WTC11 (cell line): Measurements from ENCODE around the gene EFHD1. TPM values are rescaled to one million over a fixed set of nuclear protein-coding genes. Genes with fewer than 3 reads are reported as not detected.

ENCODE experiments used
- ATAC-seq: fragments of 200-7000 bp; cut with Tn5 transposase; 2 replicates; pipeline ENCODE4 v1.10.0; 2021; ENCODE audit warnings: mild to moderate bottlenecking, moderate library complexity
- CTCF ChIA-PET: fragments of 300-600 bp; sonication (Branson Sonifier 250); formaldehyde crosslinking; loops from one replicate; lab custom pipeline; 2021; ENCODE audit warnings: antibody characterized with exemption; lab: Charles Lee
- POLR2A ChIA-PET: fragments of 350-600 bp; sonication (Branson Sonifier 250); formaldehyde crosslinking; loops from one replicate; lab custom pipeline; 2021; ENCODE audit warnings: antibody characterized with exemption; lab: Charles Lee
- DNase-seq: peaks from one replicate; pipeline ENCODE4 v3.0.0; 2021; ENCODE audit warnings: low spot score
- H3K27ac Mint-ChIP-seq: 2 replicates; pipeline ENCODE4 v1.8.0; 2021; ENCODE audit warnings: mixed read lengths
- H3K27me3 Mint-ChIP-seq: 2 replicates; pipeline ENCODE4 v1.8.0; 2021; ENCODE audit warnings: low read depth, mild to moderate bottlenecking, moderate library complexity, mixed read lengths
- H3K36me3 Mint-ChIP-seq: 2 replicates; pipeline ENCODE4 v1.8.0; 2021; ENCODE audit warnings: mixed read lengths
- H3K4me1 Mint-ChIP-seq: 2 replicates; pipeline ENCODE4 v1.8.0; 2022; ENCODE audit warnings: mixed read lengths
- H3K4me3 Mint-ChIP-seq: 2 replicates; pipeline ENCODE4 v1.8.0; 2021; ENCODE audit warnings: mild to moderate bottlenecking, moderate library complexity, mixed read lengths
- H3K9me3 Mint-ChIP-seq: 2 replicates; pipeline ENCODE4 v1.8.0; 2021; ENCODE audit warnings: mixed read lengths
- ATF2 ChIP-seq: sonication (generic); formaldehyde crosslinking; IDR thresholded peaks from 2 replicates; pipeline ENCODE4 v1.8.1; 2022; ENCODE audit warnings: low read depth, missing genetic modification reagents, borderline replicate concordance
- ATF3 ChIP-seq: sonication (generic); formaldehyde crosslinking; conservative IDR thresholded peaks from 2 replicates; pipeline ENCODE4 v1.8.1; 2022; ENCODE audit warnings: mild to moderate bottlenecking, missing genetic modification reagents
- CDX4 ChIP-seq: fragments of 250-450 bp; sonication (Bioruptor Pico); IDR thresholded peaks from 2 replicates; pipeline ENCODE4 v1.9.0; 2021; ENCODE audit warnings: moderate library complexity, mild to moderate bottlenecking, inconsistent platforms, borderline replicate concordance
- ELF4 ChIP-seq: sonication (generic); formaldehyde crosslinking; IDR thresholded peaks from 2 replicates; pipeline ENCODE4 v1.8.1; 2022; ENCODE audit warnings: low read depth, mild to moderate bottlenecking, moderate library complexity, missing genetic modification reagents
- ESRRA ChIP-seq: sonication (generic); formaldehyde crosslinking; IDR thresholded peaks from 2 replicates; pipeline ENCODE4 v1.8.1; 2022; ENCODE audit warnings: mild to moderate bottlenecking, missing genetic modification reagents, borderline replicate concordance
- ETV6 ChIP-seq: sonication (generic); formaldehyde crosslinking; IDR thresholded peaks from 2 replicates; pipeline ENCODE4 v1.8.1; 2022; ENCODE audit warnings: mild to moderate bottlenecking, missing genetic modification reagents
- FOXP4 ChIP-seq: sonication (generic); formaldehyde crosslinking; IDR thresholded peaks from 2 replicates; pipeline ENCODE4 v1.8.0; 2022; ENCODE audit warnings: mild to moderate bottlenecking, missing genetic modification reagents
- KAT7 ChIP-seq: sonication (generic); formaldehyde crosslinking; IDR thresholded peaks from 2 replicates; pipeline ENCODE4 v1.8.1; 2023; ENCODE audit warnings: missing genetic modification reagents, mild to moderate bottlenecking, borderline replicate concordance
- MLX ChIP-seq: sonication (generic); formaldehyde crosslinking; IDR thresholded peaks from 2 replicates; pipeline ENCODE4 v1.8.1; 2023; ENCODE audit warnings: mild to moderate bottlenecking, missing genetic modification reagents, moderate library complexity
- NFATC4 ChIP-seq: fragments of 250-450 bp; sonication (Bioruptor Pico); IDR thresholded peaks from 2 replicates; pipeline ENCODE4 v1.9.0; 2021; ENCODE audit warnings: mild to moderate bottlenecking
- NFE2L1 ChIP-seq: sonication (generic); formaldehyde crosslinking; IDR thresholded peaks from 2 replicates; pipeline ENCODE4 v1.8.1; 2023; ENCODE audit warnings: missing genetic modification reagents
- PRDM15 ChIP-seq: sonication (generic); formaldehyde crosslinking; IDR thresholded peaks from 2 replicates; pipeline ENCODE4 v1.8.0; 2022; ENCODE audit warnings: missing genetic modification reagents
- PRRX2 ChIP-seq: fragments of 250-450 bp; sonication (Bioruptor Pico); IDR thresholded peaks from 2 replicates; pipeline ENCODE4 v1.8.0; 2021; ENCODE audit warnings: mild to moderate bottlenecking
- SMAD4 ChIP-seq: sonication (generic); formaldehyde crosslinking; IDR thresholded peaks from 2 replicates; pipeline ENCODE4 v1.8.0; 2022; ENCODE audit warnings: mild to moderate bottlenecking, missing genetic modification reagents
- STAT6 ChIP-seq: sonication (generic); formaldehyde crosslinking; conservative IDR thresholded peaks from 2 replicates; pipeline ENCODE4 v1.8.1; 2023; ENCODE audit warnings: mild to moderate bottlenecking, low read depth, missing genetic modification reagents, moderate library complexity
- TEAD1 ChIP-seq: sonication (generic); formaldehyde crosslinking; IDR thresholded peaks from 2 replicates; pipeline ENCODE4 v1.8.0; 2022; ENCODE audit warnings: mild to moderate bottlenecking, missing genetic modification reagents
- USF1 ChIP-seq: sonication (generic); formaldehyde crosslinking; IDR thresholded peaks from 2 replicates; pipeline ENCODE4 v1.8.0; 2022; ENCODE audit warnings: mild to moderate bottlenecking, missing genetic modification reagents
- ZMAT4 ChIP-seq: fragments of 250-450 bp; sonication (Bioruptor Pico); IDR thresholded peaks from 2 replicates; pipeline ENCODE4 v1.9.0; 2021; ENCODE audit warnings: mild to moderate bottlenecking
- ZNF396 ChIP-seq: fragments of 250-450 bp; sonication (Bioruptor Pico); IDR thresholded peaks from 2 replicates; pipeline ENCODE4 v1.8.0; 2021; ENCODE audit warnings: mild to moderate bottlenecking, moderate library complexity, borderline replicate concordance
- ZNF423 ChIP-seq: fragments of 250-450 bp; sonication (Bioruptor Pico); IDR thresholded peaks from 2 replicates; pipeline ENCODE4 v2.1.2; 2022; ENCODE audit warnings: mild to moderate bottlenecking, moderate library complexity
- total RNA-seq: library from RNA; stranded (reverse); gene quantifications from 3 replicates; pipeline ENCODE4 v1.2.3, GENCODE V29; 2021

EFHD1 gene
- total RNA-seq, 1 experiment from 2014 or later = 6.1 TPM

GRCh38 chr2:232633413-232634205, at the start of gene EFHD1 (continued):
- TF ChIP-seq ESRRA (CRISPR knock-in tag) = peak; percentile 95
- TF ChIP-seq FOXP4 (CRISPR knock-in tag) = peak; percentile 99
- peak; percentile 83 for TF ChIP-seq USF1 (CRISPR knock-in tag)
- no peak for TF ChIP-seq ZMAT4 (CRISPR knock-in tag)
- TF ChIP-seq KAT7 (CRISPR knock-in tag) = peak; percentile 99
- TF ChIP-seq STAT6 = peak; percentile 95; the same call in 1 of the 2 replicates
- no peak for TF ChIP-seq ZNF423 (CRISPR knock-in tag)
- TF ChIP-seq ZNF396 = no peak
- TF ChIP-seq NFATC4 (CRISPR knock-in tag) = no peak
- peak; percentile 94 for TF ChIP-seq ATF2 (CRISPR knock-in tag)
- TF ChIP-seq ATF3 = peak; percentile 81; the same call in 1 of the 2 replicates
- TF ChIP-seq NFE2L1 (CRISPR knock-in tag) = peak; percentile 97

GRCh38 chr2:232584238-232584637, 49.2 kb upstream of the EFHD1 start:
- DNase-seq (no peak), ATAC-seq (no peak)
- H3K36me3 Mint-ChIP-seq = peaks cover 16% of the 10 kb centered on the region; the same call in 1 of the 2 replicates
- no peaks in the 10 kb centered on the region for H3K27me3 Mint-ChIP-seq
- H3K4me1 Mint-ChIP-seq = peaks cover 25% of the 10 kb centered on the region
- ChIA-PET POLR2A (no interaction called here), CTCF (no interaction called here)
- no peak overlapping the region for H3K27ac Mint-ChIP-seq
- H3K9me3 Mint-ChIP-seq = no peaks in the 10 kb centered on the region
- H3K4me3 Mint-ChIP-seq = no peak overlapping the region
- TF ChIP-seq MLX (CRISPR knock-in tag) (no peak), USF1 (CRISPR knock-in tag) (no peak), SMAD4 (CRISPR knock-in tag) (no peak), CDX4 (no peak), NFE2L1 (CRISPR knock-in tag) (no peak), ETV6 (CRISPR knock-in tag) (no peak), ELF4 (CRISPR knock-in tag) (no peak), TEAD1 (CRISPR knock-in tag) (no peak), PRDM15 (CRISPR knock-in tag) (no peak), PRRX2 (CRISPR knock-in tag) (no peak)
